Heart left ventricle (tissue), 13 donors: ENCODE measurements around the gene SORCS2.

Source experiments
- POLR2A ChIP-seq, 2 donors: fragments of 450-650 bp; IDR thresholded peaks; one replicate each; pipeline ENCODE4 v1.6.1; 2017; ENCODE audit warnings: antibody characterized with exemption in 2 of 2, mild to moderate bottlenecking in 2 of 2, moderate library complexity in 2 of 2
- TF ChIP-seq, protein P1 (sequence below), 12 donors: fragments of 200-600 bp; sonication (generic) in 4 of 12; IDR thresholded peaks; one replicate each; pipeline versions ENCODE4 v1.5.0 to v1.8.0; 2018 to 2022; ENCODE audit warnings: antibody characterized with exemption in 12 of 12, mild to moderate bottlenecking in 5 of 12
- donor health status: ischemic (EF 13 %, LVEDD 7.1; RV severe dilation, severe dysfunction).
- donor health status: DM: no; HTN: yes; CAD: no.
- donor health status: DM: no; HTN: no; CAD: no.
- donor health status: ischemic (EF 25% LVEDD 6.9; RV normal size, moderate dysfunction).
- donor health status: ischemic (EF 25% LVEDD 5.7; RV mildly dilated, moderate dysfunction).
- donor health status: ischemic (EF 35%, LVEDD 5.7; RV mildly dilated, moderate dysfunction).
- donor health status: nonischemic (EF 11% LVEDD 7.7; RV severe dilation, severe dysfunction).
- donor health status: DM: yes; HTN: yes; CAD: no.
- donor health status: PGD.
- donor health status: ischemic (EF 29% LVEDD 5.4; RV normal size, mild dysfunction).
- donor health status: nonischemic (EF 23%, LVEDD 6.1; RV moderate dilation, normal function).

DNA sequence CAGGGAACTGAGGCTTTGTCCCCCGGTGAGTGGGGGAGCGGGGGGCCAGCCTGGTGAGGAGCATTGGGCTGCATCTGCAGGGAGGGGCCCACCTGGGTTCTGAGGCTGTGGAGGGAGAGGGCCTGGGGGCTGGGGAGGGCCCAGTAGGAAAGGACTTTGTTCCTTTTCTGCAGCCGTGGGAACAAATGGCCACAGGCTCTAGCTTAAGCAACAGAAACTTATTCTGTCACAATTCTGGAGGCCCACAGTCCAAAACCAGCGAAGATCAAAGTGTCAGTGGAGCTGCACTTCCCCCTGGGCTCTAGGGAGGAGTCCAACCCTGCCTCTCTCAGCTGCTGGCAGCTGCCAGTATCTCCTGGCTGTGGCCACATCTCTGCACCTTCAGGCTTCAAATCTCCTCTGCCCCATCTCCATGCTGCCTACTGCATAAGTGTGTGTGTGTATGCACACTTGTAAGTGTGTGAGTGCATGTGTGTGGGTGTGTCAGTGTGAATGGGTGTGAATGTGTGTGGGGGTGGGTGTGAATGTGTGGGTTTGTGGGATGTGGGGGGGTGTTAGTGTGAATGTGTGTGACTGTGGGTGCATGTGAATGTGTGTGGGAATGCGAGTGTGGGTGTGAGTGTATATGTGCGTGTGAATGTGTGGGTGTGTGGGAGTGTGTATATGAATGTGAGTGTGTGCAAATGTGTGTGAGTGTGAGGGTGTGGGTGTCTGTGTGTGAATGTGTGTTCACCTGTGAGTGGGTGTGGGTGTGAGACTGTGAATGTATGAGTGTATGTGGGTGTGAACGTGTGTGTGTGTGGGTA is 446.8 kb downstream of the SORCS2 start:
- TF ChIP-seq, protein P1, sequence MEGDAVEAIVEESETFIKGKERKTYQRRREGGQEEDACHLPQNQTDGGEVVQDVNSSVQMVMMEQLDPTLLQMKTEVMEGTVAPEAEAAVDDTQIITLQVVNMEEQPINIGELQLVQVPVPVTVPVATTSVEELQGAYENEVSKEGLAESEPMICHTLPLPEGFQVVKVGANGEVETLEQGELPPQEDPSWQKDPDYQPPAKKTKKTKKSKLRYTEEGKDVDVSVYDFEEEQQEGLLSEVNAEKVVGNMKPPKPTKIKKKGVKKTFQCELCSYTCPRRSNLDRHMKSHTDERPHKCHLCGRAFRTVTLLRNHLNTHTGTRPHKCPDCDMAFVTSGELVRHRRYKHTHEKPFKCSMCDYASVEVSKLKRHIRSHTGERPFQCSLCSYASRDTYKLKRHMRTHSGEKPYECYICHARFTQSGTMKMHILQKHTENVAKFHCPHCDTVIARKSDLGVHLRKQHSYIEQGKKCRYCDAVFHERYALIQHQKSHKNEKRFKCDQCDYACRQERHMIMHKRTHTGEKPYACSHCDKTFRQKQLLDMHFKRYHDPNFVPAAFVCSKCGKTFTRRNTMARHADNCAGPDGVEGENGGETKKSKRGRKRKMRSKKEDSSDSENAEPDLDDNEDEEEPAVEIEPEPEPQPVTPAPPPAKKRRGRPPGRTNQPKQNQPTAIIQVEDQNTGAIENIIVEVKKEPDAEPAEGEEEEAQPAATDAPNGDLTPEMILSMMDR (IDR thresholded peaks at IDR 0.05) = no peak
- no peak for TF ChIP-seq POLR2A (IDR thresholded peaks at IDR 0.05)
